HG03575 (cell line): ENCODE data around the gene DOCK1.

Experiments
- ATAC-seq: cut with Tn5 transposase; IDR thresholded peaks from one replicate; pipeline ENCODE4 v1.9.1; 2021; ENCODE audit not compliant: unreplicated experiment, insufficient number of reproducible peaks, low FRiP score; ENCODE audit errors: extremely low read depth

DOCK1 gene

GRCh38 chr10:127374074-127374680 is 468.9 kb downstream of the DOCK1 start:
- no peak for ATAC-seq

GRCh38 chr10:127374901-127375300 is 469.7 kb downstream of the DOCK1 start:
- no peak for ATAC-seq

GRCh38 chr10:127375461-127375860 is 470.2 kb downstream of the DOCK1 start:
- ATAC-seq: no peak

- ATAC-seq: no peak
Observed at GRCh38 chr10:127376071-127376470, 470.8 kb downstream of the DOCK1 start.

DNA sequence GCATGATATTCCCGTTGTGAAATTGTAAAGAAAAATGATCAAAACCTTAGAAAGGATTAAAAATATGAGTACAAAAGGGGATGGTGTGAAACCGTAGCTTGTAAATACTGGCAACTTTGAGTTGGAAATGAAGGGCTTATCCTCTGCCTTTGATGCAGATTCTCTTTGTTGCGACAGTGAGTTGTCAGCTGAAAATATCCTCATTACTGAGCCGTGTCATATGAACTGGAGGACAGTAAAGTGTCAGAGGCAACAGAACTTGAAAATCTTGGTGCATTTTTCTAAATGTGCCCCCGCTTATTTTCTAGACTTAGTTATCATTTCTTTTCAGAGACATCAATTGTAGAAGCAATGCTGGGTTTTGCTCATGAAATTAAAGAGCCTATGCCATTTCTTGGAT is 473.4 kb downstream of the DOCK1 start:
- ATAC-seq: no peak

DNA sequence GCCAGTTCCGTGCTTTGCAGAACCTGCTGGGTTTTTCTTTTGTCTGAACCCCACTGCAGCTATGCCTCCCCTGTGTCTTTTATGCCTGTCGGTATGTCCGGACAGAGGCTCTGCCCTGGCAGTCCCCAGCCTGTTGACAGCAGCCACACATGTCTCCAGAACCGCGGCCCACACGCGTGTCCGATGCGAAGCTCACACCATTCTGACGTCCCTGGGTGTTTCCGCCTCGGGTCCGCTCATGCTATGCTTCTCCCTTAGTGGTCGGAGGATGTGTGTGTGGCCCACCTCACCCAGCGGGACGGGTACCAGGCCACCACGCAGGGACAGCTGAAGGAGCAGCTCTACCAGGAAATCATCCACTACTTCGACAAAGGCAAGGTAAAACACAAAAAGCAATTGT is 479.3 kb downstream of the DOCK1 start:
- no peak for ATAC-seq

DNA sequence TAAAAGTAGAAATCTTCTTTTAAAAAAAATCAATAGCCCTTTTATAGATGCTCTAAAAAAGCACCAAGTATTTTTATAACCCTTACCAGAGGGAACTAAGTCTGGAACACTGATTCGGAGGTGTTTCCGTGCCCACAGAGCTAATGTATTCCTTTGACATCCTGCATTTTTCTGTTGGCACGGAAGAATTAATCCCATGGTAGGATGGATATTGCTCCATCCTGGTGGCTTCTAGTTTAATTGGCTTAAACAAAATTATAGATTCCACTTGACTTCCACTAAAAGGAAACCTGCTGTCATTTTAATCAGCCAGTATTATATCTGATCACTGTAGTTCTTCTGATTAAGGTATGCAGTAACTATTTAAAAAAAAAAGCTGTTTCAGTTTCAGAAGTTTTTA is 479.8 kb downstream of the DOCK1 start:
- ATAC-seq: no peak

DNA sequence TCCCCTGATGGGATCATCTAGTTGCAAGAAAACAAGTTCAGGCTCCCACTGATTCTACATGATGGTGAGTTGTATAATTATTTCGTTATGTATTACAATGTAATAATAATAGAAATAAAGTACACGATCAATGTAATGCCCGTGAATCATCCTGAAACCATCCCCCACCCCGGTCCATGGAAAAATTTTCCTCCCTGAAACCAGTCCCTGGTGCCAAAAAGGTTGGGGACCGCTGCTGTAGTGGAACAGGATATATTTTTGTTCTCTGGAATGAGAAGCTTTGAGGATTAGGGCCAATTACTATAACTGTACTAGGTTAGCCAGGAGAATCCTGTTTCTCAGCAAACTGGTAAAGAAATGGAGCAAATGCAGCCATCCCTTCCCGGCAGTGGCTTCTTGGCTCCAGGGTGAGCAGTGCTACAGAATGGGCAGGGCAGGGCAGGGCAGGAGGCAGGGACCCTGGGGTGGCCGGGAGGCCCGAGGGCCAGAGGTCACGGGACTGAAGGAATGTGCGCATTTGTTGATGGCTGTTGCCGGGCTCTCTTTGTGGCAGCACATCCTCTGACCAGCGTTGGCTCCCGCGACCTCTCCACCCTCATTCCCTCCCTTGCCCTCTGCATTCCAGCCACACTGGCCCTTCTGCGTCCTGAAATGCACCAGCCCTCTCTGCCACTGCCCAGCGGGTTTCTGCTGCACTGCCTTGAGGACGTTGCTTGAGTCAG is 481.5 kb downstream of the DOCK1 start:
- ATAC-seq: no peak

DNA sequence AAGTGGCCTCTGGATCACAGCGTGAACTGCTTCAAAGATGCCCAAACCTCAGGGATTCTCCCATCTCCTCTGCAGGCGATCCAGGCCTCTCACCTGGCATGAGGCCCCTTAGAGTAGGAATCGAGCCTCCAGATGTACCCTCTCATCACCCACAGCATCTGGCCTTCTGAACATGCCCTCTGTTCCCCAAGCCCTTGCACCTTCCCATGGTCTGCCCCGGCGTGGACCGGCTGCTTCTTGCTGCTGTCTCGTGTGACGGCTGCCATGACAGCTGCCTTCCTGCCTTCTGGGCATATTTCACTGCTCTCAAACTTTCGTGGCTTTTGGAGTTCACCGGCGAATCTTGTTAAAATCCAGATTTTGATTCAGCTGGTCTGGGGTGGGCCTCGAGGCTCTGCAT is 486.6 kb downstream of the DOCK1 start:
- ATAC-seq: no peak

DNA sequence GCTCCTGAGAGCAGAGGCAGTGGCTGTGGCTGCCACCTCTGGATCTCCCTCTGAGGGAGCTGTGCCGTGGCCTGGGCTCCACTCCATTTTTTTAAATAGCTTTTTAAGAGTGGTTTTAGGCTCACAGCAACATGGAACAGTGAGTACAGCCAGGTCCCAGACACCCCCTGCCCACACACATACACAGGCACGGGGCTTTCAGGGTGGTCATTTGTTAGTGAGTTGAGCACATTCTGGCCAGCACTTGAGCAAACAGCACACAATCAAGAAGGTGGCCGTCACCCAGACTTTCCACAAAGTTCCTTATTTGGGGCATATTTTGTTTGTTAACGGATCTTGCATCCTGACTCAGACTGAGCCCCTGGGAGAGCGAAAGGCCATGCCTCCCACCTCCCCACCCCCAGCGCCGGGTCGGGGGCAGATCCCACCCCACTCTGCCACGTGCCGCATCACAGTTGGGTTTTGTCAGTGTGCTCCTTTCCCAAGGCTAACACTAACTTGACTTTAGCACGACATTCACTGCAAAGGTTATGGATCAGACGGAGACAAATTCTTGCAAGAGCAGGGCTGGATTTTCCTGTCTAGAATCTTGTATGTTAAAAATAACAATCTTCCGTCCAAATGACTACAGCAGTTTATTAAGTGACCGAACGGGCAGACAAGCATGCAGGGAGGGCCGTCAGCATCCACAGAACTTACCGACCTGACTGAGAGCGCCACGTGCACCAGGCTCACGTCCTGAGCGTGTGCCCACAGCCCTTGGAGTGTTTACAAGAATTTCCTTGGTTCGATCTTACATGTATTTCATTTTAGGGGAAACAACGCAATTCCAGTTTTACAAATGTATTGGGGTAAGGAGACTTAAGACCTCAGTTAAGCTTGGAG is 487.4 kb downstream of the DOCK1 start:
- no peak for ATAC-seq

GRCh38 chr10:127398140-127398970 is 493.1 kb downstream of the DOCK1 start:
- ATAC-seq: no peak

DNA sequence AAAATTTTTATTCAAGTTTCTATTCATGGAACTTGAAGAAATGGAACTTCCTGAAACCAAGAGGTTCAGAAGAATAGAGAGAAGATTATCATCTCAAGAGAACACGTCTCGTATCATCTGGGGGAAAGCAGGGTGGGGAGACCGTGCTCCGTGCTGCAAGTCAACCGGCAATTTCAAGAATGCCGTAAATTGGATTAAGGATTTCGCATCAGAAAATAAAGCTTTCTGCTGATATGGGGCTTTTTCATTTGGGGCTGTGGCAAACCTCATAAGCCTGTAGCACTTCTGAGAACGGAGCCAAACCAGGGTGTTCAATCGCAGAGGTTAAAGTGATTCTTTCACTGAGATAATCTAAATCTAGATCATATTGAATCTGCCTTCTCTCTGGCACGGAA is 493.7 kb downstream of the DOCK1 start:
- no peak for ATAC-seq

DNA sequence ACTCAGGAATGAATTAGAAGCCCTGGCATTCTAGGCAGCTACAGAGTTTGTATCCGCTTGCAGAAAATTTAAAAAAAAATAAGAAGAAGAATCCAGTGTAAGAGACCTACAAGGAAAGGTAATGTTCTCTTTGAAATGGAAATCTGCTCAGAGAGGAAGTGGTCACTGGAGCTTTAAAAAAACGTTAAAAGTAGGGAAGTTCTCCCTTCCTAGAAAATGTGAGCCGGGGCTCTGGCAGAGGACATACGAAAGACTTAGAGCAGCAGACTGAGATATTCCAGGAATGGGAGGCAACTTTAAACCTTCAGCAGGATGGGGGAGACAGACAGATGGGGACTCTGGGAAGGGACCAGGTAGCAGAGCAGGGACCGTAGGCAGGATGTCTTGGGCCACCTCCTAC is 494.4 kb downstream of the DOCK1 start:
- ATAC-seq: no peak

DNA sequence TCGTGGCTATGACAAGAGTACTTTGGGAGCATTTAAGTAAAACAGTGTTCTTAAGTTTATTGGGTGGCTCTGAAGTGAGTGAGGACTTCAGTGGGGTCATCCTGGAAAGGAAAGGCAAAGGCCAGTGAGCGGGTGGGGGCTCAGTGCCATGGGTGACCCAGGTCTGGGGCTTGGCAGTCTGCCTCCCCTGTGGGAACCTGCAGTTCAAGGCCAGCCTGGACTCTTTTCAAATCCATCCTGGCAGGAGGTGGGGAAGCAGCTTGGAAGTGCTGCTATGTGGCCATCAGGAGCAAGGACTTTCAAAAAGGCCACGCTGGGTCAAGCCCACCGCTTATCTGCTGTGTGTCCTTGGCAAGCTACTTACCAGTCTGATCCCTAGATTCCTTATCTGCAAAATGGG is 495.0 kb downstream of the DOCK1 start:
- ATAC-seq: no peak

GRCh38 chr10:127402596-127403409 is 497.6 kb downstream of the DOCK1 start:
- ATAC-seq: no peak

DNA sequence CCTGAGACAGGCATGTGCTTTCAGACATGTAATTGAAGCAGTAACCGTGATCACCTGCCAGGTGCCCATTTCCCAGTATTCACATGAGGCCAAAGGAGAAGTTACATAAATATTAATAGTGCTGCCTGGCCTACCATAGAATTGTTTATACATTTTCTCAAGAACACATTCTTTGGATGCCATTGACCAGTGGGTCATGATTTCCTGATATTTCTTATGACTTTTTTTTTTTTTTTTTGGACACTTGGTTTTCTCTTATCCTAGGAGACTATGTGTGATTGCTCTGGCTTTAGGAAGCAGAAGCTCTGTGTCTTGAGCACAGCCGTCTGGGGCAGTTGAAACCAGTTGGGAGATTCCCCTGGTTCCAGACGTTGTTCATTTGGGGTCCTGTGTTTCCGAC is 500.0 kb downstream of the DOCK1 start:
- no peak for ATAC-seq

- ATAC-seq: no peak
Observed at GRCh38 chr10:127406018-127406550, 500.9 kb downstream of the DOCK1 start.

- no peak for ATAC-seq
Observed at GRCh38 chr10:127407551-127407950, 502.3 kb downstream of the DOCK1 start.
